WERI-Rb-1 (cell line): Measurements from ENCODE around the gene WDR49.

ENCODE experiments used
- DNase-seq: peaks from one replicate; pipeline ENCODE4 v3.0.0-alpha.2; 2020
- H3K27ac ChIP-seq: fragments of 250-450 bp; sonication (Bioruptor Pico); 2 replicates; pipeline ENCODE4 v1.5.1; 2020; ENCODE audit warnings: mild to moderate bottlenecking, moderate library complexity
- H3K27me3 ChIP-seq: fragments of 250-450 bp; sonication (Bioruptor Pico); 2 replicates; pipeline ENCODE4 v1.5.1; 2021; ENCODE audit warnings: mild to moderate bottlenecking, low read depth, moderate library complexity; ENCODE audit not compliant: insufficient read depth, severe bottlenecking
- H3K36me3 ChIP-seq: fragments of 250-450 bp; sonication (Bioruptor Pico); 2 replicates; pipeline ENCODE4 v1.5.1; 2020; ENCODE audit warnings: mild to moderate bottlenecking, moderate library complexity
- H3K4me3 ChIP-seq: 2 replicates; pipeline ENCODE4 v1.5.1; 2011; ENCODE audit warnings: low read depth, mild to moderate bottlenecking, control low read depth, low read length
- H3K9me3 ChIP-seq: fragments of 250-450 bp; sonication (Bioruptor Pico); 2 replicates; pipeline ENCODE4 v1.5.1; 2021; ENCODE audit warnings: mild to moderate bottlenecking, moderate library complexity; ENCODE audit not compliant: severe bottlenecking
- TF ChIP-seq, protein P1 (sequence below): IDR thresholded peaks from 2 replicates; pipeline ENCODE4 v1.5.1; 2011; ENCODE audit warnings: low read depth, mild to moderate bottlenecking, control low read depth, inconsistent platforms, low read length

The WDR49 gene

DNA sequence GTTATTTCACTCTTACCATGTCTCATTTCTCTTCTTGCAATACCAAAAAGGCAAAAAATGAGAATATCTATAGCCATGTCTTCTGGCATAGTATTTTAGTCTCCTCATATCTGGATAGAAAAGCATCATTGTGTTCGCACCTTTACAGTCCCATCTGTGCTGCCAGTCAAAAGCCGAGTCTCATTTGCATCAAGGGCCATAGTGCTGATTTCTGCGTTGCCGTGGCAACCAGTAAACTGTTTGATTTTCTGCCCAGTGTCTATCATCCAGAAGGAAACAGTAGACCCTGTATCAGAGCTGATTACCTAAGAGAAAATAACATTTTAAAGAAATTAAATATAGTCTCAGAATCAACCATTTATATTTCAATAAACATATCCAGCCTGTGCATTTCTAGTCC lies 93.8 kb downstream of the WDR49 start:
- H3K9me3 ChIP-seq, result no peaks in the 10 kb centered on the region
- DNase-seq, result no peak
- H3K27ac ChIP-seq, result no peak overlapping the region
- H3K27me3 ChIP-seq, result no peaks in the 10 kb centered on the region
- H3K36me3 ChIP-seq, result no peaks in the 10 kb centered on the region
- H3K4me3 ChIP-seq, result no peak overlapping the region
- TF ChIP-seq, protein P1, sequence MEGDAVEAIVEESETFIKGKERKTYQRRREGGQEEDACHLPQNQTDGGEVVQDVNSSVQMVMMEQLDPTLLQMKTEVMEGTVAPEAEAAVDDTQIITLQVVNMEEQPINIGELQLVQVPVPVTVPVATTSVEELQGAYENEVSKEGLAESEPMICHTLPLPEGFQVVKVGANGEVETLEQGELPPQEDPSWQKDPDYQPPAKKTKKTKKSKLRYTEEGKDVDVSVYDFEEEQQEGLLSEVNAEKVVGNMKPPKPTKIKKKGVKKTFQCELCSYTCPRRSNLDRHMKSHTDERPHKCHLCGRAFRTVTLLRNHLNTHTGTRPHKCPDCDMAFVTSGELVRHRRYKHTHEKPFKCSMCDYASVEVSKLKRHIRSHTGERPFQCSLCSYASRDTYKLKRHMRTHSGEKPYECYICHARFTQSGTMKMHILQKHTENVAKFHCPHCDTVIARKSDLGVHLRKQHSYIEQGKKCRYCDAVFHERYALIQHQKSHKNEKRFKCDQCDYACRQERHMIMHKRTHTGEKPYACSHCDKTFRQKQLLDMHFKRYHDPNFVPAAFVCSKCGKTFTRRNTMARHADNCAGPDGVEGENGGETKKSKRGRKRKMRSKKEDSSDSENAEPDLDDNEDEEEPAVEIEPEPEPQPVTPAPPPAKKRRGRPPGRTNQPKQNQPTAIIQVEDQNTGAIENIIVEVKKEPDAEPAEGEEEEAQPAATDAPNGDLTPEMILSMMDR, result no peak

DNA sequence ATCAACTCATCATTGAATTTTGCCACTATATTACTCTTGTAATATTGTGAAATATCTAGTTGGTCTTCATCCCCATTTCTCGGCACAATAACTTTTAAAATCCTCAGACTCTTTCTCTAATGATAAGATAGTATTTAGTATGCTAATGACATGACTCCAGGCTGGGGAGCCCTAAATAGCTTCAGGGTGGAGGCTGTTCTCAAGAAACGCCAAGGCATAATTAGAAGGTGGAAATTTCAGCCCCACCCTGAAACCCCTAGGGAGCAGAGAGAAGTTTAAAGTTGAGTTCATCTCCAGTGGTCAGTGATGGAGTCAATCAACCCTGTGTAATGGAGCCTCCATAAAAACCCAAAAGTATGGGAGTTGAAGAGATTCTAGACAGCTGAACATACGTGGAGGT lies 98.8 kb downstream of the WDR49 start:
- Histone ChIP-seq H3K9me3 (no peaks in the 10 kb centered on the region), H3K27ac (no peak overlapping the region), H3K4me3 (no peak overlapping the region), H3K36me3 (no peaks in the 10 kb centered on the region), H3K27me3 (no peaks in the 10 kb centered on the region)
- TF ChIP-seq, protein P1, result no peak
- no peak for DNase-seq

DNA sequence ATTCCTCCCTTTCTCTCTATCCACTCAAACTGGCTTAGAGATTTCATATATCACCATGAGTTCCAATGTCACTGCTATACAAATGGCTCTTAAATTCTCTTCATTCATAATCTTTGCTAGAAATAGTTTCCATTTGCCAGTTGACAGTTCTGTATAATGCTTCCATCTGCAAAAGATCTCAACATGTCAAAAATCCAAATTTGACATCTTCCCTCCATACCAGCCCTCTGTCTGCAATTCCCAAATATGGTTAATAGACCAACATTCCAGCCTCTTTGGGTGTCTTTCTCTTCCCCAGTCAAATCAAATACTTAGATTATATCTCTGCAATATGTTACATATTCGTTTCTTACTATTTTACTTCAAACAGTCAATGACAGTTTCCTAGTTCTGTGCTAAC lies 115.7 kb downstream of the WDR49 start:
- Histone ChIP-seq H3K27ac (no peak overlapping the region), H3K9me3 (no peaks in the 10 kb centered on the region), H3K27me3 (no peaks in the 10 kb centered on the region), H3K4me3 (no peak overlapping the region), H3K36me3 (no peaks in the 10 kb centered on the region)
- DNase-seq, result no peak
- TF ChIP-seq, protein P1, result no peak

DNA sequence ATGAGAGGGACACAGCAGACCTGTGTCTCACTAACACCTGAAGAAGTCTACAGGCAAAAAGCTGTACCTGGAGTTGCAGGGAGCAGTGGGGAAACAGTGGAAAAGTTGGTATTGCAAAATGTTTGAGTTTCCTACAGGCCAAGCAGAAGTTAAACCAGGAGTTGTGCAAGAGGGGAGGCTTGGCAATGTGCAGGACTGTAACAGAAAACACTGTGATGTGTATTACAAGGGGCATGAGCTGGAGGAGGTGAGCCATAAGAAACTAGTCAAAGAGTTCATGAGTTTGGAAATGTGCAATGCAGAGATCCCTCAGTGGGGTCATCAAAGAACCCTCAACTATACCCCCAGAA lies 132.8 kb downstream of the WDR49 start:
- DNase-seq, result no peak
- Histone ChIP-seq H3K9me3 (no peaks in the 10 kb centered on the region), H3K27ac (no peak overlapping the region), H3K4me3 (no peak overlapping the region), H3K36me3 (no peaks in the 10 kb centered on the region), H3K27me3 (no peaks in the 10 kb centered on the region)
- TF ChIP-seq, protein P1, result no peak

DNA sequence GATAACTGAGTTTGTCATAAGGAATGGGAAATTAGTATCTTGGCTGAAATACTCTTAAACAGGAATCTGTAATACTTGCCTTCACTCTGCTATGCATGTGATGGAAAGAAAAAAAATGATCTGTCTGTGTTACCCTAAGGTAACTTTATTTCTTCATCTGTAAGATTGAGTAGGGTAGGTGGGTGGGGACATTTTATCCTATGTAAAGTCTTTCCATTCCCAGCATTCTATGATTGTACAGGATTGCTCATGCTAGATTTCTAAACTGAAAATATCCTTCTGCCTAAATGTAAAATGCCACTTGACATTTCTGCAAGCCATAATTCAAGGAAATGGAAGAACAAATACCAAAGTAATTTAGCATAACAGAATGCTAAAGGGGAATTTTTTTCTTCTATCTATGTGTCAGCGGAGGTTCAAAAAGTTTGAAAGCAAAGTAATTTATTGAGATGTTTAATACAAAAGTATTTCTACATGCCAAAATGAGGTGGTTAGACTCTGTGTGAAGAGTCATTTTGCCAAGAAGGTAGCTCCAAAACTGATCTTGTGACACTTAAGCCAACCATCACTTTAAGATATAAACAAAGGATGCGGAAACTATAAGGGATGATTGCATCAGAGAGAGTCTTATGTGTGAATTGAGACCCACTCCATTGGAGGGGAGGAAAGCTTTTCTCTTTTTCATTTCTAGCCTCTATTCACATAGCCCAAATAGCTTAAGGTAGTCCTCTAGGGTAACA lies 133.3 kb downstream of the WDR49 start:
- Histone ChIP-seq H3K9me3 (no peaks in the 10 kb centered on the region), H3K36me3 (no peaks in the 10 kb centered on the region), H3K27ac (no peak overlapping the region), H3K4me3 (no peak overlapping the region), H3K27me3 (no peaks in the 10 kb centered on the region)
- TF ChIP-seq, protein P1, result no peak
- no peak for DNase-seq

DNA sequence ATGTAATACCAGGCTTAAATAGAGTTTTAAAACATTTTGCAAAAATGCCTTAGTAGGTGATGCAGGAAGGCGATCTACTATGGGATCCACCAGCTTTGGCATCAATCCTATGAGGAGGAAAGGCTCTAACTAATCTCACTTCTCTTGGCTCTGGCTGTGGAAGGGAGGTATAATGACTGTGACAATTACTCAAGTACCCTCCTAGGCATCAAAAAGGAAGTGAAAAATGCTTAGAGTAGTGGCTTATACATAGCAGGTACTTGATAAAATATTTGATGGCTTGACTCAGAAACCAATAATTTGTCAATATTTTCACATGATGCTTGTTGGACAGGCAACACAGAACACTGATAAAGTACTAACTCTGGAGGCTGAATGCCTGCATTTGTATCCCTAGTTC lies 145.8 kb downstream of the WDR49 start:
- H3K9me3 ChIP-seq, result no peaks in the 10 kb centered on the region
- H3K4me3 ChIP-seq, result no peak overlapping the region
- DNase-seq, result no peak
- H3K27me3 ChIP-seq, result no peaks in the 10 kb centered on the region
- TF ChIP-seq, protein P1, result no peak
- H3K27ac ChIP-seq, result no peak overlapping the region
- H3K36me3 ChIP-seq, result no peaks in the 10 kb centered on the region
